IMR-90 (cell line): Measurements from ENCODE around the gene MAPRE3. TPM values are rescaled to one million over a fixed set of nuclear protein-coding genes. Genes with fewer than 3 reads are reported as not detected.

Experiments used
- ATAC-seq: fragments of 200-7000 bp; cut with Tn5 transposase; 2 replicates; pipeline ENCODE4 v1.9.1; 2020; ENCODE audit warnings: low read depth, mild to moderate bottlenecking, moderate library complexity
- BruUV-seq: library from RNA; stranded (reverse); fragments of 400-500 nt; replicated peaks from 2 replicates; lab custom pipeline; 2021; lab: Mats Ljungman, UMichigan
- CTCF ChIA-PET: fragments of 300-600 bp; formaldehyde crosslinking; extraction: SDS; loops from one replicate; lab custom pipeline; 2021; ENCODE audit warnings: antibody characterized with exemption; lab: Yijun Ruan, JAX
- POLR2A ChIA-PET: fragments of 300-600 bp; sonication (Branson Sonifier 250); formaldehyde crosslinking; loops from one replicate; lab custom pipeline; 2022; ENCODE audit warnings: antibody characterized with exemption; ENCODE audit not compliant: unreplicated experiment; lab: Charles Lee
- DNase-seq: peaks from one replicate; pipeline ENCODE4 v3.0.0; 2013
- H2AFZ ChIP-seq: replicated peaks from 2 replicates; pipeline ENCODE3; 2013; ENCODE audit warnings: low read length, mild to moderate bottlenecking; ENCODE audit not compliant: poor library complexity
- H2AK5ac ChIP-seq: 2 replicates; pipeline ENCODE4 v1.6.1; 2013; ENCODE audit warnings: low read depth, low read length, inconsistent platforms
- H2AK9ac ChIP-seq: replicated peaks from 2 replicates; pipeline ENCODE3; 2013; ENCODE audit warnings: mild to moderate bottlenecking, low read depth, low read length, moderate library complexity; ENCODE audit not compliant: poor library complexity
- H2BK120ac ChIP-seq: 2 replicates; pipeline ENCODE4 v1.6.1; 2013; ENCODE audit warnings: low read depth, low read length, inconsistent platforms
- H2BK15ac ChIP-seq: 3 replicates; pipeline ENCODE4 v1.6.1; 2013; ENCODE audit warnings: low read depth, low read length, inconsistent platforms
- H2BK20ac ChIP-seq: 2 replicates; pipeline ENCODE4 v1.6.1; 2013; ENCODE audit warnings: low read depth, mild to moderate bottlenecking, inconsistent platforms, low read length, moderate library complexity
- H2BK5ac ChIP-seq: 2 replicates; pipeline ENCODE4 v1.6.1; 2013; ENCODE audit warnings: mild to moderate bottlenecking, low read depth, low read length, inconsistent platforms; ENCODE audit not compliant: poor library complexity, severe bottlenecking
- H3K14ac ChIP-seq: replicated peaks from 2 replicates; pipeline ENCODE4 v1.6.1; 2013; ENCODE audit warnings: low read depth, low read length, inconsistent platforms
- H3K18ac ChIP-seq: 2 replicates; pipeline ENCODE4 v1.6.1; 2013; ENCODE audit warnings: low read depth, low read length, control low read depth
- H3K23ac ChIP-seq: 2 replicates; pipeline ENCODE4 v1.6.1; 2013; ENCODE audit warnings: low read depth, low read length, inconsistent platforms
- H3K27ac ChIP-seq: 2 replicates; pipeline ENCODE4 v1.5.1; 2013; ENCODE audit warnings: mild to moderate bottlenecking, control low read depth, low read length; ENCODE audit not compliant: insufficient read depth
- H3K27me3 ChIP-seq: 2 replicates; pipeline ENCODE4 v1.6.1; 2013; ENCODE audit warnings: low read length; ENCODE audit not compliant: control insufficient read depth, insufficient read depth
- H3K36me3 ChIP-seq: 2 replicates; pipeline ENCODE4 v1.6.1; 2013; ENCODE audit warnings: low read length, mixed read lengths; ENCODE audit not compliant: control insufficient read depth, insufficient read depth
- H3K4ac ChIP-seq: 2 replicates; pipeline ENCODE4 v1.6.1; 2013; ENCODE audit warnings: low read depth, low read length, inconsistent platforms
- H3K4me1 ChIP-seq: 2 replicates; pipeline ENCODE4 v1.6.1; 2013; ENCODE audit warnings: low read length, mixed read lengths; ENCODE audit not compliant: control insufficient read depth, insufficient read depth
- H3K4me2 ChIP-seq: 2 replicates; pipeline ENCODE4 v1.6.1; 2013; ENCODE audit warnings: low read depth, mild to moderate bottlenecking, control low read depth, low read length, moderate library complexity
- H3K4me3 ChIP-seq: 2 replicates; pipeline ENCODE4 v1.5.1; 2013; ENCODE audit warnings: low read depth, mild to moderate bottlenecking, control low read depth, low read length, moderate library complexity; ENCODE audit not compliant: insufficient read depth
- H3K56ac ChIP-seq: 2 replicates; pipeline ENCODE4 v1.6.1; 2013; ENCODE audit warnings: low read length, inconsistent platforms; ENCODE audit not compliant: insufficient read depth; ENCODE audit errors: extremely low read depth
- H3K79me1 ChIP-seq, 2 experiments: 2 replicates each; pipeline ENCODE4 v1.6.1; 2013; ENCODE audit warnings: low read length in 2 of 2, inconsistent platforms in 1 of 2, low read depth in 1 of 2
- H3K9ac ChIP-seq: 2 replicates; pipeline ENCODE4 v1.6.1; 2013; ENCODE audit warnings: low read depth, low read length, control low read depth
- H3K9me1 ChIP-seq: 2 replicates; pipeline ENCODE4 v1.6.1; 2013; ENCODE audit warnings: low read length, inconsistent platforms; ENCODE audit not compliant: insufficient read depth
- H3K9me3 ChIP-seq: 2 replicates; pipeline ENCODE4 v1.6.1; 2013; ENCODE audit warnings: low read length; ENCODE audit not compliant: control insufficient read depth, insufficient read depth
- H4K20me1 ChIP-seq: 2 replicates; pipeline ENCODE4 v1.6.1; 2013; ENCODE audit warnings: low read length, inconsistent platforms; ENCODE audit not compliant: insufficient read depth
- H4K5ac ChIP-seq: 2 replicates; pipeline ENCODE4 v1.6.1; 2013; ENCODE audit warnings: mild to moderate bottlenecking, low read depth, low read length, control low read depth
- H4K8ac ChIP-seq, 2 experiments: 2 replicates each; pipeline ENCODE4 v1.6.1; 2013; ENCODE audit warnings: low read depth in 2 of 2, low read length in 2 of 2, control low read depth in 1 of 2, inconsistent platforms in 1 of 2
- H4K91ac ChIP-seq: 2 replicates; pipeline ENCODE4 v1.6.1; 2013; ENCODE audit warnings: low read depth, low read length, inconsistent platforms; ENCODE audit not compliant: insufficient read depth
- BHLHE40 ChIP-seq: fragments of 150-350 bp; IDR thresholded peaks from 2 replicates; pipeline ENCODE4 v1.6.1; 2016; ENCODE audit warnings: mild to moderate bottlenecking, low read depth, low read length
- CEBPB ChIP-seq: IDR thresholded peaks from 2 replicates; pipeline ENCODE4 v1.6.1; 2012; ENCODE audit warnings: low read depth, low read length, improper control_type of control experiment
- CHD1 ChIP-seq: IDR thresholded peaks from 2 replicates; pipeline ENCODE4 v1.6.1; 2012; ENCODE audit warnings: low read depth, low read length, improper control_type of control experiment
- FOS ChIP-seq: fragments of 150-350 bp; IDR thresholded peaks from 2 replicates; pipeline ENCODE4 v1.6.1; 2016; ENCODE audit warnings: low read depth, low read length
- MAFK ChIP-seq: IDR thresholded peaks from 2 replicates; pipeline ENCODE4 v1.6.1; 2012; ENCODE audit warnings: low read depth, low read length, improper control_type of control experiment
- MAZ ChIP-seq: IDR thresholded peaks from 2 replicates; pipeline ENCODE4 v1.6.1; 2012; ENCODE audit warnings: low read depth, mild to moderate bottlenecking, low read length, improper control_type of control experiment, moderate library complexity, borderline replicate concordance
- MXI1 ChIP-seq: IDR thresholded peaks from 2 replicates; pipeline ENCODE4 v1.6.1; 2012; ENCODE audit warnings: low read depth, mild to moderate bottlenecking, low read length, moderate library complexity, borderline replicate concordance
- NFE2L2 ChIP-seq: fragments of 150-350 bp; IDR thresholded peaks from 2 replicates; pipeline ENCODE4 v1.6.1; 2016; ENCODE audit warnings: low read depth, mild to moderate bottlenecking, low read length
- POLR2A ChIP-seq: IDR thresholded peaks from 2 replicates; pipeline ENCODE4 v1.6.1; 2012; ENCODE audit warnings: mild to moderate bottlenecking, low read depth, low read length
- RAD21 ChIP-seq: IDR thresholded peaks from 2 replicates; pipeline ENCODE4 v1.6.1; 2012; ENCODE audit warnings: low read length, improper control_type of control experiment
- RCOR1 ChIP-seq: IDR thresholded peaks from 2 replicates; pipeline ENCODE4 v1.6.1; 2012; ENCODE audit warnings: mild to moderate bottlenecking, low read length, improper control_type of control experiment; ENCODE audit not compliant: insufficient replicate concordance
- RFX5 ChIP-seq: IDR thresholded peaks from 2 replicates; pipeline ENCODE4 v1.8.0; 2012; ENCODE audit warnings: low read depth, mild to moderate bottlenecking, low read length, moderate library complexity
- SMC3 ChIP-seq: fragments of 150-350 bp; IDR thresholded peaks from 2 replicates; pipeline ENCODE4 v1.6.1; 2016; ENCODE audit warnings: low read depth, mild to moderate bottlenecking, antibody characterized with exemption, low read length, moderate library complexity
- WGBS, 2 experiments: methylation state at CpG; one replicate each; pipeline versions ENCODE4 v1.1.5 to v1.1.7; 2013; ENCODE audit warnings: missing lambda C conversion rate in 2 of 2; ENCODE audit not compliant: insufficient read length in 1 of 2; ENCODE audit errors: extremely low coverage in 2 of 2; 5-methylcytosine and 5-hydroxymethylcytosine counted together
- dilution Hi-C: fragments of 300-500 bp; cut with HindIII; formaldehyde crosslinking; loops from one replicate; pipeline ENCODE4 v1.14.3; 2018; ENCODE audit warnings: low sequenced_read_pairs; ENCODE audit not compliant: unreplicated experiment
- in situ Hi-C: fragments of 300-500 bp; cut with MboI; formaldehyde crosslinking; loops from 3 replicates; pipeline ENCODE4 v1.14.3; 2019; ENCODE audit warnings: low sequenced_read_pairs, inconsistent platforms, mixed read lengths
- intact Hi-C: fragments of 100-400 bp; cut with micrococcal nuclease; formaldehyde crosslinking; loops from 2 replicates; pipeline ENCODE4 v1.10.0; 2022
- polyA plus RNA-seq, 3 experiments: library from polyadenylated mRNA; depleted of rRNA; stranded (reverse); fragments of >200 nt; gene quantifications; 2 replicates each; pipeline ENCODE4 v1.2.3, GENCODE V29; 2012; ENCODE audit warnings: low replicate concordance in 1 of 3
- total RNA-seq: library from RNA; depleted of rRNA; stranded (reverse); fragments of >200 nt; gene quantifications from 2 replicates; pipeline ENCODE4 v1.2.3, GENCODE V29; 2012

Gene MAPRE3
- total and polyA plus RNA-seq, 2 of the 4 experiments (the other 2 are of a cell fraction) = 1.8 to 20.3 TPM

DNA sequence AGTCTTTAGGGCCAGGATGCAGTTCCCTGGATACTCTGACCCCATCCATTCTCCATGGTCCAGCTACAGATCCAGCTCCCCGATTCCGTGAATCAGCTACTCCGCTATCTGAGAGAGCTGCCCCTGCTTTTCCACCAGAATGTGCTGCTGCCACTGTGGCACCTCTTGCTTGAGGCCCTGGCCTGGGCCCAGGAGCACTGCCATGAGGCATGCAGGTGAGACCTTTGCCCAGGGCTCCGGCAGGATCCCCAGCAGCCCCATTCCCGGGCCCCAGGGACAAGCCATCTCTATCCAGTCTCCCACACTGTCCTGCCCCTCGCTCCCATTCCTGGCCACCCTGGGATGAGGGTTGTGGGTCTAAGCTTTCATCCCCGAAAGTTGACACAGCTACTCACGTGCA lies 69.8 kb downstream of the MAPRE3 start:
- Histone ChIP-seq H3K36me3 (peaks cover 69% of the 10 kb centered on the region), H3K4me1 (peaks cover 4% of the 10 kb centered on the region; the same call in 1 of the 2 replicates), H2BK5ac (no peak overlapping the region), H3K9me1 (peaks cover 9% of the 10 kb centered on the region), H2AFZ (no peak overlapping the region), H4K91ac (no peak overlapping the region), H3K4ac (no peak overlapping the region), H3K23ac (no peak overlapping the region), H4K5ac (no peak overlapping the region), H3K14ac (no peak overlapping the region), H3K27ac (no peak overlapping the region), H2BK15ac (no peak overlapping the region), H2BK120ac (no peak overlapping the region), H3K18ac (no peak overlapping the region), H4K20me1 (peaks cover 28% of the 10 kb centered on the region), H3K27me3 (no peaks in the 10 kb centered on the region), H2AK5ac (no peak overlapping the region), H4K8ac (no peak overlapping the region), H3K79me1 (peaks cover 17 to 50% of the 10 kb centered on the region in 2 experiments), H3K4me3 (no peak overlapping the region), H3K9ac (no peak overlapping the region), H2AK9ac (no peak overlapping the region), H3K56ac (no peak overlapping the region), H2BK20ac (no peak overlapping the region), H3K9me3 (no peaks in the 10 kb centered on the region), H3K4me2 (no peak overlapping the region)
- dilution Hi-C loops = no loop called here
- 97% methylated on average over 4 of the region's 8 CpGs; no CpG with 5 or more reads in 1 of the 2 experiments for WGBS, 2 experiments
- DNase-seq = no peak
- ChIA-PET CTCF (no interaction called here), POLR2A (no interaction called here)
- in situ Hi-C loops = no loop called here
- no peak for ATAC-seq
- no TSS peak for BruUV-seq
- no peak for TF ChIP-seq FOS
- TF ChIP-seq RCOR1 = no peak
- no peak for TF ChIP-seq RAD21
- no peak for TF ChIP-seq RFX5
- TF ChIP-seq BHLHE40 = no peak
- TF ChIP-seq MAZ = no peak
- no peak for TF ChIP-seq POLR2A
- no peak for TF ChIP-seq MXI1
- no peak for TF ChIP-seq MAFK
- TF ChIP-seq CHD1 = no peak
- TF ChIP-seq SMC3 = no peak
- no peak for TF ChIP-seq NFE2L2
- no peak for TF ChIP-seq CEBPB
- intact Hi-C loops = no loop called here
